Panc1 (cell line): ENCODE results near the gene NUP93. TPM values are rescaled to one million over a fixed set of nuclear protein-coding genes. Genes with fewer than 3 reads are reported as not detected.
"Not testable (repeated sequence)": the region's sequence is repeated elsewhere in the genome, so short reads cannot be mapped to it uniquely, and the experiment has no call there.

Experiments
- ATAC-seq: fragments of 200-7000 bp; cut with Tn5 transposase; 2 replicates; pipeline ENCODE4 v1.9.1; 2020; ENCODE audit warnings: mild to moderate bottlenecking, moderate library complexity
- BruUV-seq: library from RNA; stranded (reverse); fragments of 400-500 nt; replicated peaks from 2 replicates; lab custom pipeline; 2021; lab: Mats Ljungman, UMichigan
- CTCF ChIA-PET: fragments of 300-600 bp; sonication (Branson Sonifier 250); formaldehyde crosslinking; loops from one replicate; lab custom pipeline; 2022; ENCODE audit warnings: antibody characterized with exemption; lab: Charles Lee
- POLR2A ChIA-PET: fragments of 300-600 bp; sonication (Branson Sonifier 250); formaldehyde crosslinking; loops from one replicate; lab custom pipeline; 2022; ENCODE audit warnings: antibody characterized with exemption; lab: Charles Lee
- DNase-seq: peaks from one replicate; pipeline ENCODE4 v3.0.0-alpha.2; 2010; ENCODE audit warnings: low read depth, low spot score
- H3K27ac ChIP-seq: 2 replicates; pipeline ENCODE4 v1.5.1; 2011; ENCODE audit warnings: mild to moderate bottlenecking, low read length, inconsistent platforms
- H3K27me3 ChIP-seq: fragments of 200-500 bp; sonication (Bioruptor generic); 2 replicates; pipeline ENCODE4 v1.6.0; 2014; ENCODE audit warnings: low read length, inconsistent platforms; ENCODE audit not compliant: control insufficient read depth, insufficient read depth
- H3K36me3 ChIP-seq: fragments of 200-500 bp; sonication (Bioruptor generic); 2 replicates; pipeline ENCODE4 v1.5.1; 2014; ENCODE audit warnings: inconsistent platforms, mild to moderate bottlenecking, low read length, moderate library complexity; ENCODE audit not compliant: control insufficient read depth, insufficient read depth
- H3K4me1 ChIP-seq: 2 replicates; pipeline ENCODE4 v1.5.1; 2011; ENCODE audit warnings: inconsistent platforms, mild to moderate bottlenecking, low read length, moderate library complexity; ENCODE audit not compliant: control insufficient read depth, insufficient read depth
- H3K4me3 ChIP-seq, 2 experiments: 2 replicates each; pipeline ENCODE4 v1.5.1; 2011 to 2012; ENCODE audit warnings: low read depth in 2 of 2, low read length in 2 of 2, mild to moderate bottlenecking in 2 of 2, inconsistent platforms in 1 of 2, moderate library complexity in 1 of 2
- H3K9me3 ChIP-seq: fragments of 200-500 bp; sonication (Bioruptor generic); 2 replicates; pipeline ENCODE4 v1.5.1; 2014; ENCODE audit warnings: low read depth, mild to moderate bottlenecking, inconsistent platforms, low read length, moderate library complexity; ENCODE audit not compliant: control insufficient read depth, insufficient read depth
- POLR2AphosphoS5 ChIP-seq: IDR thresholded peaks from 2 replicates; pipeline ENCODE4 v1.6.1; 2012; ENCODE audit warnings: mild to moderate bottlenecking, low read depth, low read length, moderate library complexity
- SIN3A ChIP-seq: IDR thresholded peaks from 2 replicates; pipeline ENCODE4 v1.6.1; 2012; ENCODE audit warnings: low read depth, mild to moderate bottlenecking, low read length, moderate library complexity, borderline replicate concordance; ENCODE audit not compliant: insufficient read depth
- TCF7L2 ChIP-seq: IDR thresholded peaks from 2 replicates; pipeline ENCODE4 v1.6.1; 2011; ENCODE audit warnings: mild to moderate bottlenecking, low read depth, low read length, inconsistent platforms
- in situ Hi-C: cut with HindIII; loops from 2 replicates; pipeline ENCODE4 v1.10.0; 2016; ENCODE audit warnings: low sequenced_read_pairs, low pct_unique_long_range_greater_than_20kb
- intact Hi-C: fragments of 100-400 bp; cut with micrococcal nuclease; formaldehyde crosslinking; loops from one replicate; pipeline ENCODE4 v1.10.0; 2022; ENCODE audit not compliant: unreplicated experiment
- total RNA-seq: library from RNA; stranded (reverse); gene quantifications from one replicate; pipeline ENCODE4 v1.2.1, GENCODE V29; 2021; ENCODE audit not compliant: unreplicated experiment
- TF ChIP-seq, protein P1 (sequence below), 2 experiments: IDR thresholded peaks; 2 replicates each; pipeline ENCODE4 v1.6.1; 2011 to 2012; ENCODE audit warnings: low read depth in 2 of 2, control low read depth in 1 of 2, low read length in 1 of 2, mild to moderate bottlenecking in 1 of 2, moderate library complexity in 1 of 2; ENCODE audit not compliant: insufficient read depth in 1 of 2
- TF ChIP-seq, protein P2 (sequence below): fragments of 450-650 bp; IDR thresholded peaks from 2 replicates; pipeline ENCODE4 v1.5.1; 2017; ENCODE audit warnings: mild to moderate bottlenecking

NUP93 gene
- total RNA-seq, 1 experiment from 2014 or later = 88.5 TPM

DNA sequence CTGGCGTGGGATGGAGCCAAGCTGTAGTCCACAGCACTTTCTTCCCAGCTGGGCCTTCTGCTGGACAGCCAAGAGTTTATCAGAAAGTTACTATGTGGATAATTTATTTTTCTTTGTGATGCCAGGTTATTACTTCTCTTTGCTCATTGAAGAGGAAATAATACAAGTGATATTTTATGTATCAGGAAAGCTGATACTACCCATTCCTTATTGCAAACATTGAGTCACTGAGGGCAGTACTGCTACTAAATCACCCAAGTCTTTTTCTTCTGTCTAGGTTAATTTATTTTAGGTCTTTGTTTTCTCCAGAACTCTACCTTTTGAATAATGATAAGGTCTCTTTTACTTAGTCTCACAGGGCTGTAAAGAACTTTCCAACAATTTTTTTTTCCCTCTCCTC lies 8.3 kb downstream of the NUP93 start:
- intact Hi-C loops (no loop called here), in situ Hi-C loops (no loop called here)
- BruUV-seq = no TSS peak
- DNase-seq (no peak), ATAC-seq (no peak)
- no peak overlapping the region for H3K27ac ChIP-seq
- no peaks in the 10 kb centered on the region for H3K36me3 ChIP-seq
- H3K9me3 ChIP-seq = no peaks in the 10 kb centered on the region
- no peaks in the 10 kb centered on the region for H3K27me3 ChIP-seq
- CTCF ChIA-PET = no interaction called here
- POLR2A ChIA-PET = no interaction called here
- no peak overlapping the region for H3K4me3 ChIP-seq
- TF ChIP-seq POLR2AphosphoS5 = no peak
- no peak for TF ChIP-seq SIN3A
- H3K4me1 ChIP-seq = peaks cover 7% of the 10 kb centered on the region

DNA sequence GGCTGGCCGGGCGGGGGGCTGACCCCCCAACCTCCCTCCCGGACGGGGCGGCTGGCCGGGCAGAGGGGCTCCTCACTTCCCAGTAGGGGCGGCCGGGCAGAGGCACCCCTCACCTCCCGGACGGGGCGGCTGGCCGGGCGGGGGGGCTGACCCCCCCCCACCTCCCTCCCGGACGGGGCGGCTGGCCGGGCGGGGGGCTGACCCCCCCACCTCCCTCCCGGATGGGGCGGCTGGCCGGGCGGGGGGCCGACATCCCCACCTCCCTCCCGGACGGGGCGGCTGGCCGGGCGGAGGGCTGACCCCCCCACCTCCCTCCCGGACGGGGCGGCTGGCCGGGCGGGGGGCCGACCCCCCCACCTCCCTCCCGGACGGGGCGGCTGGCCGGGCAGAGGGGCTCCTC lies 9.4 kb downstream of the NUP93 start:
- DNase-seq, BruUV-seq, in situ Hi-C loops, H3K9me3 ChIP-seq, H3K27ac ChIP-seq, POLR2A ChIA-PET, H3K4me3 ChIP-seq, H3K4me1 ChIP-seq, ATAC-seq, H3K36me3 ChIP-seq, H3K27me3 ChIP-seq, intact Hi-C loops, CTCF ChIA-PET: not testable (repeated sequence)

DNA sequence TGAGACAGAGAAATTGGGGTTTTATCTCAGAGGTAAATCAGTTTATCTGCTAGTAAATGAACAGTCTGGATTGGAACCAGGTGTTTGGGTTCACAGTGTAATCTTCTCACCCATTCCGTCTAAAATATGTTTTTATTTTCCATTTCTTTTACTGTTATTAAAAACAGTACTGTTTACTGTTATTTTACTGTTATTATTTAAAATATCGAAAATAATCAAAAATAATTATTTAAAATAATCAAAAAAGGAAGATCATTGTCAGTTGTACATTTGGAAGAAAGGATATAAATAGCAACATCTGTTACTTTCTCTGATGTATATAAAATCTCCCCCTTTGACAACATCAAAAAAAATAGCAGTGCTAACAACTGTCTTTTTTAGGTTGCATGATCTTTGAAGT lies 11.5 kb downstream of the NUP93 start:
- intact Hi-C loops (no loop called here), in situ Hi-C loops (no loop called here)
- TF ChIP-seq TCF7L2 (no peak), POLR2AphosphoS5 (no peak), SIN3A (no peak)
- TF ChIP-seq, protein P1, sequence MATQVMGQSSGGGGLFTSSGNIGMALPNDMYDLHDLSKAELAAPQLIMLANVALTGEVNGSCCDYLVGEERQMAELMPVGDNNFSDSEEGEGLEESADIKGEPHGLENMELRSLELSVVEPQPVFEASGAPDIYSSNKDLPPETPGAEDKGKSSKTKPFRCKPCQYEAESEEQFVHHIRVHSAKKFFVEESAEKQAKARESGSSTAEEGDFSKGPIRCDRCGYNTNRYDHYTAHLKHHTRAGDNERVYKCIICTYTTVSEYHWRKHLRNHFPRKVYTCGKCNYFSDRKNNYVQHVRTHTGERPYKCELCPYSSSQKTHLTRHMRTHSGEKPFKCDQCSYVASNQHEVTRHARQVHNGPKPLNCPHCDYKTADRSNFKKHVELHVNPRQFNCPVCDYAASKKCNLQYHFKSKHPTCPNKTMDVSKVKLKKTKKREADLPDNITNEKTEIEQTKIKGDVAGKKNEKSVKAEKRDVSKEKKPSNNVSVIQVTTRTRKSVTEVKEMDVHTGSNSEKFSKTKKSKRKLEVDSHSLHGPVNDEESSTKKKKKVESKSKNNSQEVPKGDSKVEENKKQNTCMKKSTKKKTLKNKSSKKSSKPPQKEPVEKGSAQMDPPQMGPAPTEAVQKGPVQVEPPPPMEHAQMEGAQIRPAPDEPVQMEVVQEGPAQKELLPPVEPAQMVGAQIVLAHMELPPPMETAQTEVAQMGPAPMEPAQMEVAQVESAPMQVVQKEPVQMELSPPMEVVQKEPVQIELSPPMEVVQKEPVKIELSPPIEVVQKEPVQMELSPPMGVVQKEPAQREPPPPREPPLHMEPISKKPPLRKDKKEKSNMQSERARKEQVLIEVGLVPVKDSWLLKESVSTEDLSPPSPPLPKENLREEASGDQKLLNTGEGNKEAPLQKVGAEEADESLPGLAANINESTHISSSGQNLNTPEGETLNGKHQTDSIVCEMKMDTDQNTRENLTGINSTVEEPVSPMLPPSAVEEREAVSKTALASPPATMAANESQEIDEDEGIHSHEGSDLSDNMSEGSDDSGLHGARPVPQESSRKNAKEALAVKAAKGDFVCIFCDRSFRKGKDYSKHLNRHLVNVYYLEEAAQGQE (IDR thresholded peaks at IDR 0.05; ENCODE audit: insufficient read depth in 1 of 2, low read depth in 2 of 2, low read length in 1 of 2) = no peak
- TF ChIP-seq, protein P2, sequence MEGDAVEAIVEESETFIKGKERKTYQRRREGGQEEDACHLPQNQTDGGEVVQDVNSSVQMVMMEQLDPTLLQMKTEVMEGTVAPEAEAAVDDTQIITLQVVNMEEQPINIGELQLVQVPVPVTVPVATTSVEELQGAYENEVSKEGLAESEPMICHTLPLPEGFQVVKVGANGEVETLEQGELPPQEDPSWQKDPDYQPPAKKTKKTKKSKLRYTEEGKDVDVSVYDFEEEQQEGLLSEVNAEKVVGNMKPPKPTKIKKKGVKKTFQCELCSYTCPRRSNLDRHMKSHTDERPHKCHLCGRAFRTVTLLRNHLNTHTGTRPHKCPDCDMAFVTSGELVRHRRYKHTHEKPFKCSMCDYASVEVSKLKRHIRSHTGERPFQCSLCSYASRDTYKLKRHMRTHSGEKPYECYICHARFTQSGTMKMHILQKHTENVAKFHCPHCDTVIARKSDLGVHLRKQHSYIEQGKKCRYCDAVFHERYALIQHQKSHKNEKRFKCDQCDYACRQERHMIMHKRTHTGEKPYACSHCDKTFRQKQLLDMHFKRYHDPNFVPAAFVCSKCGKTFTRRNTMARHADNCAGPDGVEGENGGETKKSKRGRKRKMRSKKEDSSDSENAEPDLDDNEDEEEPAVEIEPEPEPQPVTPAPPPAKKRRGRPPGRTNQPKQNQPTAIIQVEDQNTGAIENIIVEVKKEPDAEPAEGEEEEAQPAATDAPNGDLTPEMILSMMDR = no peak
- BruUV-seq = no TSS peak
- Histone ChIP-seq H3K4me1 (peaks cover 7% of the 10 kb centered on the region), H3K36me3 (no peaks in the 10 kb centered on the region), H3K27ac (no peak overlapping the region), H3K27me3 (no peaks in the 10 kb centered on the region), H3K9me3 (no peaks in the 10 kb centered on the region), H3K4me3 (no peak overlapping the region)
- POLR2A ChIA-PET = no interaction called here
- ATAC-seq = no peak
- DNase-seq = no peak
- CTCF ChIA-PET = no interaction called here
